K562 (cell line): ENCODE data around the gene MTFMT. TPM values are rescaled to one million over a fixed set of nuclear protein-coding genes. Genes with fewer than 3 reads are reported as not detected.

Source experiments
- ATAC-seq: fragments of 200-7000 bp; cut with Tn5 transposase; 3 replicates; pipeline ENCODE4 v1.9.1; 2020; ENCODE audit warnings: moderate library complexity
- BruUV-seq: library from RNA; stranded (reverse); fragments of 400-500 nt; replicated peaks from 2 replicates; lab custom pipeline; 2021; lab: Mats Ljungman, UMichigan
- CTCF ChIA-PET: fragments of 300-600 bp; formaldehyde crosslinking; extraction: SDS; loops from one replicate; lab custom pipeline; 2021; ENCODE audit warnings: low intra/inter-chr PET ratio; lab: Yijun Ruan, JAX
- POLR2A ChIA-PET: fragments of 300-600, 350-650 bp; sonication (Branson Sonifier 250); formaldehyde crosslinking; extraction: SDS; loops from one replicate; lab custom pipeline; 2021; ENCODE audit warnings: antibody characterized with exemption, inconsistent platforms; lab: Yijun Ruan, JAX
- DNase-seq, 4 experiments: peaks; one replicate each; pipeline versions ENCODE4 v3.0.0 to v3.0.0-alpha.2; 2011 to 2018; ENCODE audit warnings: low spot score in 3 of 4, mixed read lengths in 3 of 4; ENCODE audit errors: extremely low read depth in 1 of 4
- FAIRE-seq: peaks from 2 replicates; lab custom pipeline; 2011; peaks lifted over from hg19 to GRCh38; lab: Jason Lieb, UNC
- H2AFZ ChIP-seq: 2 replicates; pipeline ENCODE4 v1.6.0; 2011; ENCODE audit warnings: low read depth, low read length, control low read depth, inconsistent platforms
- H3K27ac ChIP-seq: fragments of 200-600 bp; 3 replicates; pipeline ENCODE4 v1.8.0; 2011; ENCODE audit warnings: low read depth, mild to moderate bottlenecking, control low read depth, inconsistent platforms, low read length, moderate library complexity, mixed read lengths; ENCODE audit errors: extremely low read depth
- H3K27me3 ChIP-seq, 2 experiments: fragments of 300-600 bp in 1 of 2; 2 replicates in 1 of 2; 3 replicates in 1 of 2; pipeline versions ENCODE4 v1.6.0 to v1.8.0; 2011; ENCODE audit warnings: inconsistent platforms in 2 of 2, low read length in 2 of 2, mild to moderate bottlenecking in 1 of 2, mixed read lengths in 1 of 2, moderate library complexity in 1 of 2; ENCODE audit not compliant: control insufficient read depth in 2 of 2, insufficient read depth in 2 of 2
- H3K36me3 ChIP-seq: fragments of 300-600 bp; 3 replicates; pipeline ENCODE4 v1.8.0; 2011; ENCODE audit warnings: mild to moderate bottlenecking, low read length, inconsistent platforms; ENCODE audit not compliant: control insufficient read depth, insufficient read depth
- H3K4me1 ChIP-seq, 2 experiments: fragments of 200-600 bp in 1 of 2; replicated peaks in 1 of 2; 2 replicates in 1 of 2; 3 replicates in 1 of 2; pipeline versions ENCODE4 v1.5.1 to v1.8.0; 2011; ENCODE audit warnings: inconsistent platforms in 2 of 2, low read length in 2 of 2, mild to moderate bottlenecking in 1 of 2, mixed read lengths in 1 of 2, moderate library complexity in 1 of 2; ENCODE audit not compliant: control insufficient read depth in 2 of 2, insufficient read depth in 2 of 2
- H3K4me2 ChIP-seq: 2 replicates; pipeline ENCODE4 v1.6.1; 2011; ENCODE audit warnings: low read length, control low read depth, inconsistent platforms, mixed read lengths; ENCODE audit not compliant: insufficient read depth
- H3K4me3 ChIP-seq: fragments of 200-600 bp; sonication (generic), shearing (Covaris generic); 2 replicates; pipeline ENCODE4 v1.5.1; 2016; ENCODE audit warnings: control low read depth, inconsistent platforms
- H3K79me2 ChIP-seq: fragments of 200-600 bp; 3 replicates; pipeline ENCODE4 v1.8.0; 2011; ENCODE audit warnings: low read length, inconsistent platforms; ENCODE audit not compliant: control insufficient read depth, insufficient read depth
- H3K9ac ChIP-seq, 2 experiments: 2 replicates each; pipeline versions ENCODE4 v1.6.0 to v1.6.1; 2011; ENCODE audit warnings: low read depth in 2 of 2, low read length in 2 of 2, control low read depth in 1 of 2, inconsistent platforms in 1 of 2, mild to moderate bottlenecking in 1 of 2, mixed read lengths in 1 of 2; ENCODE audit not compliant: insufficient read depth in 1 of 2
- H3K9me1 ChIP-seq: one replicate; pipeline ENCODE4 v1.6.0; 2011; ENCODE audit warnings: inconsistent platforms, mild to moderate bottlenecking, low read length, moderate library complexity; ENCODE audit not compliant: control insufficient read depth, insufficient read depth
- H3K9me3 ChIP-seq: replicated peaks from 2 replicates; pipeline ENCODE4 v1.5.1; 2011; ENCODE audit warnings: low read depth, low read length, inconsistent platforms; ENCODE audit not compliant: control insufficient read depth, insufficient read depth
- H4K20me1 ChIP-seq: replicated peaks from 2 replicates; pipeline ENCODE4 v1.6.1; 2011; ENCODE audit warnings: low read length, inconsistent platforms, mixed read lengths; ENCODE audit not compliant: control insufficient read depth, insufficient read depth
- CBX3 ChIP-seq, 2 experiments: IDR thresholded peaks; 1 replicate in 1 of 2; 2 replicates in 1 of 2; pipeline ENCODE4 v1.6.1; 2012; ENCODE audit warnings: inconsistent platforms in 2 of 2, low read length in 2 of 2, borderline replicate concordance in 1 of 2, control low read depth in 1 of 2
- CREB5 ChIP-seq: fragments of 250-450 bp; sonication (Bioruptor Pico); IDR thresholded peaks from 2 replicates; pipeline ENCODE4 v1.5.0; 2020; ENCODE audit warnings: mild to moderate bottlenecking
- EGR1 ChIP-seq: fragments of 450-650 bp; conservative IDR thresholded peaks from 2 replicates; pipeline ENCODE4 v1.6.1; 2017; ENCODE audit warnings: mild to moderate bottlenecking
- ELF1 ChIP-seq: fragments of 200-800 bp; sonication (Bioruptor generic); IDR thresholded peaks from 2 replicates; pipeline ENCODE4 v1.6.1; 2016; ENCODE audit warnings: missing genetic modification characterization, missing compliant biosample characterization
- MAZ ChIP-seq, 2 experiments: fragments of 450-650 bp in 1 of 2; sonication (generic) in 1 of 2; formaldehyde crosslinking; IDR thresholded peaks in 1 of 2; conservative IDR thresholded peaks in 1 of 2; 2 replicates each; pipeline versions ENCODE4 v1.4.0 to v1.5.0; 2020; ENCODE audit warnings: mild to moderate bottlenecking in 1 of 2, missing genetic modification reagents in 1 of 2
- MTA2 ChIP-seq: fragments of 450-650 bp; IDR thresholded peaks from 2 replicates; pipeline ENCODE4 v1.6.1; 2016; ENCODE audit warnings: low read depth
- NR4A1 ChIP-seq, 2 experiments: fragments of 250-450 bp in 1 of 2; fragments of 450-650 bp in 1 of 2; sonication (Bioruptor Pico) in 1 of 2; IDR thresholded peaks; 2 replicates each; pipeline versions ENCODE4 v1.4.0 to v1.6.1; 2016 to 2020; ENCODE audit warnings: mild to moderate bottlenecking in 2 of 2, missing compliant biosample characterization in 1 of 2, missing genetic modification characterization in 1 of 2, moderate library complexity in 1 of 2
- PHTF2 ChIP-seq: fragments of 250-450 bp; sonication (Bioruptor Pico); IDR thresholded peaks from 2 replicates; pipeline ENCODE4 v1.5.0; 2021; ENCODE audit warnings: mild to moderate bottlenecking
- RBBP5 ChIP-seq: fragments of 200-600 bp; sonication (generic); IDR thresholded peaks from 2 replicates; pipeline ENCODE4 v1.6.1; 2012; ENCODE audit warnings: borderline replicate concordance, mild to moderate bottlenecking, low read length, control low read depth, inconsistent platforms; ENCODE audit not compliant: insufficient read depth, poor library complexity, severe bottlenecking
- SP1 ChIP-seq: sonication (generic); formaldehyde crosslinking; IDR thresholded peaks from 2 replicates; pipeline ENCODE4 v1.8.1; 2022; ENCODE audit warnings: mild to moderate bottlenecking, missing genetic modification reagents
- ZNF274 ChIP-seq: IDR thresholded peaks from 2 replicates; pipeline ENCODE4 v1.6.1; 2011; ENCODE audit warnings: low read depth, mild to moderate bottlenecking, low read length, moderate library complexity, borderline replicate concordance
- ZNF282 ChIP-seq: sonication (generic); formaldehyde crosslinking; IDR thresholded peaks from 2 replicates; pipeline ENCODE4 v1.8.1; 2023; ENCODE audit warnings: missing genetic modification reagents
- ZNF347 ChIP-seq: fragments of 450-650 bp; formaldehyde crosslinking; IDR thresholded peaks from 2 replicates; pipeline ENCODE4 v1.4.0; 2020; ENCODE audit warnings: low read depth, mild to moderate bottlenecking, moderate library complexity
- ZNF398 ChIP-seq: fragments of 250-450 bp; sonication (Bioruptor Pico); IDR thresholded peaks from 2 replicates; pipeline ENCODE4 v1.8.0; 2021; ENCODE audit warnings: moderate library complexity, mild to moderate bottlenecking, inconsistent platforms
- WGBS: fragments of 100-300 bp; shearing (Covaris generic); methylation state at CpG from one replicate; pipeline ENCODE4 v1.1.6; 2016; ENCODE audit warnings: low coverage, mixed read lengths; ENCODE audit not compliant: insufficient coverage; ENCODE audit errors: missing lambda C conversion rate; 5-methylcytosine and 5-hydroxymethylcytosine counted together
- in situ Hi-C: fragments of 300-500 bp; cut with MboI; formaldehyde crosslinking; loops from 4 replicates; pipeline ENCODE4 v1.15.0; 2018; ENCODE audit warnings: inconsistent platforms, mixed read lengths
- intact Hi-C: fragments of 100-400 bp; cut with micrococcal nuclease; formaldehyde crosslinking; loops from 2 replicates; pipeline ENCODE4 v1.14.2; 2022
- polyA plus RNA-seq, 8 experiments: library from polyadenylated mRNA; depleted of rRNA in 4 of 8; stranded (reverse) in 5 of 8; unstranded in 3 of 8; fragments of >200 nt; fragmentation: Nextera tagmentation in 2 of 8; fragmentation: Illumina TruSeq in 1 of 8; extraction: Ambion mirVana in 2 of 8; extraction: Trizol in 1 of 8; gene quantifications; 2 replicates each; pipeline versions ENCODE4 v1.2.1 to v1.2.3, GENCODE V29; 2011 to 2014; ENCODE audit warnings: inconsistent platforms in 1 of 8, missing spikeins in 1 of 8
- total RNA-seq, 7 experiments: library from RNA; depleted of rRNA in 6 of 7; stranded (reverse); fragments of >200 nt in 6 of 7; fragmentation: Illumina TruSeq in 2 of 7; extraction: Trizol in 2 of 7; gene quantifications; 2 replicates each; pipeline versions ENCODE4 v1.2.1 to v1.2.3, GENCODE V29; 2011 to 2021; ENCODE audit warnings: low replicate concordance in 1 of 7

MTFMT gene
- total and polyA plus RNA-seq, 9 of the 15 experiments (the other 6 are each of a cell fraction or from before 2014, with no cell fraction given), result 1.4 to 31.1 (median 16.2) TPM

GRCh38 chr15:64979252-64979710 is 50.2 kb downstream of the MTFMT start:
- Histone ChIP-seq H4K20me1 (no peaks in the 10 kb centered on the region), H3K79me2 (no peaks in the 10 kb centered on the region), H2AFZ (no peak overlapping the region), H3K9me3 (no peaks in the 10 kb centered on the region), H3K9me1 (no peaks in the 10 kb centered on the region), H3K27me3 (no peaks in the 10 kb centered on the region), H3K9ac (no peak overlapping the region; a peak in 1 of 4 replicates), H3K36me3 (peaks cover 59% of the 10 kb centered on the region), H3K27ac (no peak overlapping the region), H3K4me3 (no peak overlapping the region), H3K4me2 (no peak overlapping the region), H3K4me1 (no peaks in the 10 kb centered on the region)
- intact Hi-C loops, result no loop called here
- ChIA-PET POLR2A (interaction anchor here (1.5 kb wide), 1 partner anchor 8 kb away, joined by 5 read pairs; no protein-coding TSS in a partner anchor), CTCF (no interaction called here)
- no peak for FAIRE-seq
- DNase-seq, result no peak
- in situ Hi-C loops, result no loop called here
- TF ChIP-seq SP1 (CRISPR knock-in tag), result no peak
- TF ChIP-seq ZNF274, result no peak
- no peak for TF ChIP-seq ELF1 (tag)
- no peak for TF ChIP-seq CREB5 (CRISPR knock-in tag)
- no peak for TF ChIP-seq NR4A1 (CRISPR knock-in tag; IDR thresholded peaks at IDR 0.05)
- TF ChIP-seq NR4A1 (tag; IDR thresholded peaks at IDR 0.05), result no peak
- TF ChIP-seq RBBP5, result no peak
- no peak for TF ChIP-seq PHTF2
- TF ChIP-seq ZNF282, result no peak
- no peak for TF ChIP-seq CBX3 (IDR thresholded peaks at IDR 0.05; ENCODE audit: borderline replicate concordance in 1 of 2, low read length in 2 of 2)
- TF ChIP-seq MAZ (CRISPR knock-in tag; conservative IDR thresholded peaks at IDR 0.05 in 1 of 2, IDR thresholded peaks at IDR 0.05 in 1 of 2), result no peak
- no peak for TF ChIP-seq ZNF347 (CRISPR knock-in tag)
- no peak for TF ChIP-seq ZNF398
- TF ChIP-seq MTA2, result no peak
- no peak for TF ChIP-seq EGR1
- WGBS, result 76% methylated on average over 7 of the region's 7 CpGs
- ATAC-seq, result no peak
- no TSS peak for BruUV-seq
